Activated CD4-positive, alpha-beta T cell treated with anti-CD3 and anti-CD28 coated beads for 4 hours (primary cell): ENCODE data around the gene MYADML2.

Experiments used
- DNase-seq, 2 donors: peaks; one replicate each; pipeline ENCODE4 v3.0.0-alpha.2; 2020

MYADML2 gene

GRCh38 chr17:81890447-81891302 lies 56.4 kb downstream of the MYADML2 start:
- DNase-seq = no peak
